ENCODE measurements around the gene MYZAP.
"Not testable (repeated sequence)": the region's sequence is repeated elsewhere in the genome, so short reads cannot be mapped to it uniquely, and the experiment has no call there.

MYZAP gene

DNA sequence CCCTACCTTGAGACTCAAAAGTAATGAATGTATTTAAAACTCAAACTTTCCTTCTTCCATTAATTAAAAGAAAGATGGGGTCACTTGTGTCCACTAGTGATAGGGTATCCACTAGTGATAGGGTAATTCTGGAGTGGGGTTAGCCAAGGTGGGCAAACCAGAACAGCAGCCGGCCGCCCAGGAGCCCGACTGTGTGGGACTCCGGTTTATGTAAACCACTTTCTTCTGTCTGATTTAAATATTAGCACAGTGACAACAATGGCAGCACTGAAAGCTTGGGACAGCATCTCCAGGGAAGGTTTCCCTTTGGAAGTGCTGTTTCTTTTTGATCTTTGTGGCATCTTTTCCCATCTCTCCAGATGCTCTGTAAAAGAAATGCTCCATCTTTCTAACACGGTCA lies 722 bp downstream of the MYZAP start:
- DNase-seq (ENCODE audit: extremely low read depth in 1 of 2, low read depth in 1 of 2): no peak

DNA sequence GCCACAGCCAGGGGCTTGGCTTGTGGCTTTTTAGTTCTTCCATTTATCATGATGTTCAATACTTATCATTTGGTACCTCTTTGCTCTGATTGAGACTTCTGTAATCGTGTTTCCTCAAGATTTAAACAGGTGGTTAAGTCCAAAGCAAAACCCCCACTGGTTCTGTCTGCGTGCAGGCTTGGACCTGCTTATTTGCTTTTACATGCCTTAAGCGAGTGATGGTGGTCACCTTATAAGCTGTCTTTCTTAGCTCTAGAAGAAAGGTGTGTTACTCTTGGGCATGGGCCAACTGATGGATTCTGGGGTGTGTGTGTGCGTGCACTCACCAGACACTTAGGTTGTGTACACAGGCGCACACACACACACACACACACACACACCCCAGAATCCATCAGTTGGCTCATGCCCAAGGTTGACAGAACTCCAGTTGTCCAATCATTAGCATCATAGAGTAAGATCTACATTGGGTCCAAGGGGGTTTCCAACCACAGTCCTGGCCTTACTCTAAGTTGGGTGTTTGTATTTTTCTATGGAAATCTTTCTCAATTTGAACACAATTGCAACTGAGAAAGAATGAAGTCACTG lies 1.2 kb downstream of the MYZAP start:
- DNase-seq (ENCODE audit: extremely low read depth in 1 of 2, low read depth in 1 of 2): no peak

DNA sequence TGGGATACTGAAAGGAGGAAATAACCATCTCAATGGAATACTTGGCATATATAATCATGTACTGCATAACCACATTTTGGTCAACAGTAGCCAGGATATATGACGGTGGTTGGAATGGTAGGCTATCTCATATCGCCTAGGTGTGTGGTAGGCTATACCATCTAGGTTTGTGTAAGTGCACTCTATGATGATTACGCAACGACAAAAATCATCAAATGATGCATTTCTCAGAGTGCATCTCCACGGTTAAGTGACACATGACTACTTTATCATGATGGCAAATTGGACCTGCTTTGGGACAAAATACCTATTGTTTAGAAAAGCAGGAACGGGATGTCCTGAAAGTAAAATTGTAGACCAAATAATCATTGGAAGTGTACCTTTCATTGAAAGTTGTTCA lies 2.8 kb downstream of the MYZAP start:
- no peak for DNase-seq (ENCODE audit: extremely low read depth in 1 of 2, low read depth in 1 of 2)

DNA sequence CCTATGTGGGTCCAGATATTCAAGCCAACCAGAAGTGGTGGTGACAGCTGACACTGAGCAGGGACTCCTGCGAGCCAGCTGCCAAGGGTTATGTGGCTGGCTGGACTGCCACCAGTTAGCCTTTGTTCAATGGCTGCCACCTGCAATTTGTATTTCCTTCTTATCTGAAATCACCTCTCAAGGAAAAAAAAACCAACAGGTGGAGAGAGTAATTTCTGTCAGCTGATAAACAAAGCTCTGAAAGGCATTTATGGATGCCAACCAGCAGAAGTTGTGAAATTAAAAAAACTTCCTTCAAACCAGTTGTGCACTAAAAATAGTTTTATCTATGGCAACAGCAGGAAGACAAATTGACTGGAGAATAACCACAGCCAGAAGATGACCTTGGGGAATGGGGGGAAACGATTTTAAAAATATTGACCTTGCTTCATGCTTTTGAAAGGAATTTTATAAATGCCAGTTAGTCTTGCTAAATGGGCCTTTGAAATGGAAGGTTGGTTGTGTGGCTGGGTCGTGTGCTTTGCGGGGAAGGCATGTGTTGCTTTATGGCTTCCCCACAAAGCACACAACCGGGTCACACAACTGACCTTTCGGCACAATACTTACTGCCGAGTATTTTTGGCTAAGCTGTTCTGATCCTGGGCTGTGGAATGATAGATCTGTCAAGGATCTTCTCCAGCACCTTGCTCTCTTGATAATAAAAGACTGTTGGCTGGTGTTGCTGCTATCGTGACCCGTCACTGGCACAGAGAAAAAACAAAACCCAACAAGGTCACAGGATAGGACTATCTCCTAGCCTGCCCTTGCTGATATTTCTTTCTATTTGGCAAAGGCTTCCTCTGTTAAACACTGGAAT lies 3.5 kb downstream of the MYZAP start:
- DNase-seq (ENCODE audit: extremely low read depth in 1 of 2, low read depth in 1 of 2): no peak

DNA sequence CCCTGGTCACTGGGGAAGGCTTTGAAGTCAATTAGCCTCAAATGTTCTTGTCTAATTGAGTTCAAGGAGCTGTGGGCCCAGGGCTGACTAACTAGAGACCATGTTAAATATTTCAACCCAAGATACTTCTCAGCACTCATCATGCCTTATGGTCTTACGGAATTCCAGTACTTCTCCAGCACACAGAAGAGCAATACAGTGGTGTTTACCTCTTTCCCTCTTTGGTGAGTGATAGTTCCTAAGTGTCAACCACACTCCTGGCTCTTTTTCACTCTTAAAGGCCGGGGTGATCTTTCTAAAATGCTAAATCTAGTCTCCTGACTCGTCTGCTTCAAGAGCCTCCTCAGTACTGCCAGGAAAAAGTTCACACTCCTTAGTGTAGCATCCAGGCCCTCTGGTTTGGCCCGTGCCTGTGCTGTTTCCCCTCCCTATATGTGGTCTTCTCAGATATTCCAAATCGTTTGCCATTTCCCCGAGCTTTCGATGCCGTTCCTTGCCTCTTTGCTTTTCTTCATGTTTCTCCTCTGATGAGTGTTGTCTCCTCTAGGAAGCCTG lies 4.7 kb downstream of the MYZAP start:
- no peak for DNase-seq (ENCODE audit: extremely low read depth in 1 of 2, low read depth in 1 of 2)

DNA sequence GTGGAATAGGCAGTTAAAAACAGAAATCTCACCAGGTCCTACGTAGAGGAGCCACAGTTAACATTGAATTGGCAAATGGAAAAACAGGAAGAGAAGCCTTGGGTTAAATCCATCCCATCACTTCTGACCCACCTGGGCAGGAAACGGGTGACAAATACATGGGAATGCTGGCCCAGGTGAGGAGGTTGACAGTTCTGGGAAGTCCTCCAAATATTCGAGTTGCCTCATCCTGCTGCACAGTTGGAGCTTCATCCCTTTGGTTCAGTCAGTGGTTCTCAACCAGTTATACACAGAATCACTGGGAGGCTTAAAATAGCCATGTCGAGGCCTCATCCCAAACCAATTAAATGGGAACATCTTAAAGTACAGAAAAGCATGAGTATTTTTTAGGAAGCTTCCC lies 5.3 kb downstream of the MYZAP start:
- DNase-seq (ENCODE audit: extremely low read depth in 1 of 2, low read depth in 1 of 2): no peak

DNA sequence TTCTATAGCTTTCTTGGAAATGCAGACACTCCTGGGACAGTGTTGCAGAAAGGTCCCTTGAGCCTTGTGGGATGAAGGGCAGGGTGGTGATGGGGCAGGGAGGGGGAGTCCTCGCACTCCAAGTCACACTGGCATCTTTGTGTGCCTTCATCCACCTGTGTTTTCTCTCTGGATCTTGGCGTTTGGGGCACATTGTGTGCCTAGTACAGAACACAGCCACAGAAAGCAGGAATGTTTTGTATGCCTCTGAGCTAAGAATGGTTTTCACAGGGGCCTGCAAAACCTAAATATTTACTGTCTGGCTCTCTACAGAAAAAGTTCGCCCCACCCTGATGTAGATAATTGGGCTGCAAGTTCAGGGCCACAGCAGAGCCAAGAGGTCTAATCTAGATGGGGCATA lies 5.7 kb downstream of the MYZAP start:
- no peak for DNase-seq (ENCODE audit: extremely low read depth in 1 of 2, low read depth in 1 of 2)

DNA sequence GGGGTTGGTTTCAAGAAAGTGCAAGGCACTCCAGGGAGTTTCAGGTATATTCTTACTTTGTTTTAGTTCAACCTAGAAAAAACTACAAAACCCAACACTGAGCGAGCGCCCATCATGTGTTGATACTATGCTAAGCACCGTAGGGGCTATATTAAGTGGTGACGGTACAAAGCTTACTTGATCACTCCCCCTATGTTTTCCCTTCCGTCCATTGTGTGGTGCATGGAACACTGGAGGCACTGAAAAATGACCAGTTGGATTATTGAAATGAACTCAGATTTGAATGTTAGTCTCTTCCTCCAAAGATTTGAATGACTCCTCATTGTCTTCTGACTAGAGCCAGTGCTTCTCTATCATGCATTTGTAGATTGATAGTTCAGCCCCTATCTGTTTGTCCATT lies 6.6 kb downstream of the MYZAP start:
- DNase-seq (ENCODE audit: extremely low read depth in 1 of 2, low read depth in 1 of 2): no peak

DNA sequence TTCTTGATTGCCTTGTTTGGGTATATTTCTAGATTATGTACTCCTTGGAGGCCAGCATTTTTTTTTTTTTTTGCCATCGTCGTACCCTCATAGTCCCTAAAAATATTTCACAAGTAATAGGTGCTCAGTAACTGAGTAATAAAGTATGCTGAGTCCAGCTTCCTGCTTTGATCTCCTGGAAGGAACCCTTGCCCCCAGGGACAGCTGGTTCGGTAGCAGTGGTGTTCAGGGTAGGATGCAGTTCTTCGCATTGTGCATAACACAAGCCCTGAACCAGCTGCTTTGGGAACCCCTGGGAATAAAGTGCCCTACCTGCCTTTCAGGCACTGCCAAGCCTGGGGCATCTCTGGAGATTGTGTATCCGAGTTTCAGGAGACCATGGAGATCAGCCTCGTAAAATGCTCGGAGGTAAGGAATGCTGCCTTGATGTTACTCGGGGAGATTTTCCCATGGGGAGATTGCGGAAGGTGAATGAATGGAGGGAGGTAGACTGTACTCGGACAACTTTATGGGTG lies 7.6 kb downstream of the MYZAP start:
- DNase-seq (ENCODE audit: extremely low read depth in 1 of 2, low read depth in 1 of 2): no peak

DNA sequence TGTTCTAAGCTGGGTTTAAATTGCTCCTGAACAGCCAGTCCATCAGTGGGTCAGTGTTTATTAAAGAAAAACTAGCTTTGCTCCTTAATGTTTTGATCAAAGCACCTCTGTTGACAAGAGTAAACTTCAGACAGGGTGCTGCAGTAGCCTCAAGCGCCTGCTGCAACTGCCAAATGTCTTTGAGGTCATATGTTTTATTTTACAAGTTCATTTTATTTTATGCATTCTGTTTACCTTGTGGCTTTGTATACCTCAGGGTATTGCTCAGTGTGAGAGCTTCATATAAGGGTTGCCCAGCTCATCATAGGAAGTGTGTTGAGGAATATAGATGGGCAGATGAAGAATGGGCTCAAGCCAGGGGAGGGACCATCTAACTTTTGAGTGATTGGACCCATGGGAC lies 8.5 kb downstream of the MYZAP start:
- no peak for DNase-seq (ENCODE audit: extremely low read depth in 1 of 2, low read depth in 1 of 2)

DNA sequence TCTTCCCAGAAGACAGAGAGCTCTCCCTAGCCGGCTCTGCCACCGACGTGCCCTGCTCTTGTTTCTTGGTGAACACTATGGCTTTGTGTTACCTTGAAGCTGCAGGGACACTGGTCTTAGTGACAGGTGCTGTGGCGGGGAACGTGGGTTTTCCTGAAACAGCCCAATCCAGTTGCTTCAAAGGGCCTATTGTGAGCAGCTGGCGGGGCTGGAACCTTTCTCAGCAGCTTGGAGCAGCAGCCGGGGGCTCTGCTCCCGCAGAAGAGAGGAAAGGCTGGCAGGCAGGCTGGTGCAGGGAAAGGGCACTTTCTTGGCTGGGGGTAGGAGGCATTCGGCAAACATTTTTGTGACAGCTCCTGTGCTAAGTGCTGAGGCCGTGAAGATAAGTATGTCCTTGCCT lies 12.8 kb downstream of the MYZAP start:
- no peak for DNase-seq (ENCODE audit: extremely low read depth in 1 of 2, low read depth in 1 of 2)

DNA sequence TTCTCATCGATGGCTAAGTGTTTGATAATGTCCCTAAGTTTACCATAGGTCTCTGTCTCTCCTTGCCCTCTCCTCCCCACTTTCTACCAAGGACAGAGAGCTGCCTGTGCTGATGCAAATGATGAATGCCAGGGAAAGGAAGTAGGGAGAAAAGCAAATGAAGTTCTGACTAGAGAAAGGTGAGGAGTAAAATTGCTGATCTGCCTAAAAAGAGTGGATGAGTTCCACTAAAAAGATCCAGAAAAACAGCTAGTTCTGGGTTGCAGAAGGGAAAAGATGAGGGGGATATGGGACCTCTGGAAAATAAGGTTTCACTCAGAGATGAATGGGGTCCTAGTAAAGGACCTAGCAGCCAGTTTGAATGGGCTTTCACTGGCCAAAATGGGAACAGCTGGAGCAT lies 13.8 kb downstream of the MYZAP start:
- no peak for DNase-seq (ENCODE audit: extremely low read depth in 1 of 2, low read depth in 1 of 2)

DNA sequence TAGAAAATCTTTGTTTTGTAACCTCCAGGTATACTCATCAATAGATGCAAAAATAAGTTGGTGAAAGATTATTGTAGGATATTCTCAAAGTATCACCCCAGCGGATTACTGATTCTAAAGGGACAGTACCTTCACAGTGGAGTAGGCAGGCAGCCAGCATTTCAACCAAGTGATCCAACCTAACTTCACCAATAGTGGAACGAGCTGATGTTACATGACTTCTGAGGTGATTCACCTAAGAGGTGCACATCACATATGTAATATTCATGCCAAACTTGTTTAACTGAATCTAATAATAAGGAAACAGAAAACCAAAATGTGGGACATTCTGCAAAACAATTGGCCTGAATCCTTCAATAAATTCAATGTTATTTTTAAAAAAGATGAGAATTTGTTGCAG lies 14.3 kb downstream of the MYZAP start:
- DNase-seq (ENCODE audit: extremely low read depth in 1 of 2, low read depth in 1 of 2): no peak

DNA sequence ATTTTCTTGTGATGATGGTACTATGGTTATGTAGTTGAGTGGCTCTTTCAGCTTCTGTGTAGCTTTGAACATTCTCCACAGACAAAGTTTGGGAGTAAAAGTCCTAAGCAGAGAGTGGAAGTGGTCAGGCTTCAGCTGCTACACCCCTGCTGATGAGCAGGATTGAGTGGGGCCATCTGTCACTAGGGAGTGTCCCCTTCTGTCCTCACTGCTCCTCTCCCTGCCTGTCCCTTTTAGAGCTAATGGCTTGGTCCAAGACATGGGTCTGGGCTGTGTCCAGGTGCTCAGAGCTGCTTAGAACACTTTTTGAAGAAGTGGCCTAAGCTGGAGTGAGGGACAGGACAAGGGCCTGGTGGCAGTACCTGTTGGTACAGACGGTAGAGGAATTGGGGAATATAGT lies 15.1 kb downstream of the MYZAP start:
- no peak for DNase-seq (ENCODE audit: extremely low read depth in 1 of 2, low read depth in 1 of 2)

DNA sequence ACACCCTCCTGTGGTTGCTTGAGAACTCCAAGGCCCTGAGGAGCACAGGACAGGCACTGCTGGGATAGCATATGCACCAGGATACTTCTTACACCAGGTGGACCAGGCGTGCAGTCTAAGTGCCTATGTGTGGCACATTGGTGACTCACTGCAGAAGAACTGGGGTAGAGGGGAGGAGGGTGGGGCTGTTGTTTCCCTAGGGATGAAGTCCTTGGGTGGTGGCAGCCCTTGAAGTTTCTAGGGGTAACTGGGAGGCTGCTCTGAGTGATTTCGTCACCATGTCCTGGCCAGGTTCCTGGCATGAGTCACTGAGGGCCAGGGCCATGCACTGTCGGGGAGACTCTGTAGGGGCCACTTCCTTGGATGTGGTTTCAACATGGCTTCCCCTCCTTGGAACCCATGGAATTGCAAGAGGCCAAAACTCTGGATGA lies 15.9 kb downstream of the MYZAP start:
- DNase-seq (ENCODE audit: extremely low read depth in 1 of 2, low read depth in 1 of 2): no peak

DNA sequence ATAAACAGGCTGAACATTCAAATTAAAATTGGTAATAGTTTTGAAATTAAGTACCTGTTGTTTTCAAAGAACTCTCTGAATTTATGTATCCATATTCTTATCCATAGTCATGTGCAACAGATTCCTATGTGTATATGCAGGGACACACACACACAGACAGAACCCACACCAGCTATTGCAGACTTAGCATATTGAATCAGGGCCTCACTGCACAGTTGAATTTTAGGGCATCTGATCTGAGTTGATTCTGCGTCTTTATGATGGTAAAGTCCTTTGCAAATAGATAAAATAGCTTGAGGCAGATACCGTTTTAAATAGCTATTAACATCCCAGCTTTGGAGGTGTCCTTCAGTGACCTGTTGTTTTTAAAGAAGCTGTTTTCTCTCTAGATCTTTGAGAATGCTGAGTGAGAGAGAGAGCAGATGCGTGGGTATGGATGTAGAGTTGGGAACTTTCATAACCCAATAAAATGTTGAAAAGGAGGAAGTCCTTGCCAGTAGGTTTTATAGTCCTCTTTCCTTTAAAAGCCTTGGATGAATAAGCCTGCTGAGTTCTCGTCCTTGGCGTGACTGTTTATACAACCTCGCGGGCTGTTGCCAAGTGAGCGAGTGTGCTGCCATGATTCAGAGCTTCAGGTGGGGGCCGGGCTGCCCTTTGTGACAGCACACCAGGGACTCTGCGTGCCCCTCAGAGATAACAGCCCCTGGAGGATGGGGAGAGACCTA lies 18.3 kb downstream of the MYZAP start:
- DNase-seq (ENCODE audit: extremely low read depth in 1 of 2, low read depth in 1 of 2): no peak

DNA sequence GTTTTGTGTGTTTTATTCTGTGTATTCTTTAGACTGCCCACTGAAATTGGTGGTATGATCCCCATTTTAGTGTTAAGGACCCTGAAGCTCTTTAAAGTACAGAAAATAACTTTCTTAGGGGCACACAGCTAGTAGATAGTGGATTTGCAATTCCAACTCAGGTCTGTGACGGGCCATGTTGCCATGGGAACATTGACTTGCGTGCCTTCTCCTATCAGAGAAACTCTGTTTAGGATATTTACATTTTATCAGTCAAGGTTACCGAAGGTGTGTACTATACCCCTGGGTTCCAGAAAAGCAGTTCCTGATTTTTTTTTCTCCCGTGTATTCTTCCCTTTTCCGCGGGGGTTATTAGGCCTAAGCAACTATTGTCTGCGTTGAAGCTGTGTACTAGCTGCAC lies 19.4 kb downstream of the MYZAP start:
- no peak for DNase-seq (ENCODE audit: extremely low read depth in 1 of 2, low read depth in 1 of 2)

DNA sequence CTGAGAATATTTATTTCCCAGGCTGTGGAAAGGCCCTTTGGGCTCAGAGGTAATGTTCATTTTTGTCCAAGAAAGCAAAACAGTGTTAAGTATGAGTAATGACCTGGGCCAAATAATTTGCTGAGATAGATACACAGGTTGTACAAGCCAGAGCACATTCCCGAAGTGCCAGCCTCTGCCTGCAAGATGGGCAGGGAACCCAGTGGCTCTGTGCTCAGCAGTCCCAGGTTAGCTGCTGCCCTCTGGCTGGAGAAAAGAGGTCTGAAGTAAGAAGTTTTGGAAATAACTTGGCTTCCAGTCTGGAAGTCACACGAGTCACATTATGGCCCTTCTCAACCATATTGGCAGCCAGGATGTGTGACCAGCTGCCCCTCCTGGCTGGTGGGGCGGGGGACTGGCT lies 20.2 kb downstream of the MYZAP start:
- DNase-seq (ENCODE audit: extremely low read depth in 1 of 2, low read depth in 1 of 2): no peak

DNA sequence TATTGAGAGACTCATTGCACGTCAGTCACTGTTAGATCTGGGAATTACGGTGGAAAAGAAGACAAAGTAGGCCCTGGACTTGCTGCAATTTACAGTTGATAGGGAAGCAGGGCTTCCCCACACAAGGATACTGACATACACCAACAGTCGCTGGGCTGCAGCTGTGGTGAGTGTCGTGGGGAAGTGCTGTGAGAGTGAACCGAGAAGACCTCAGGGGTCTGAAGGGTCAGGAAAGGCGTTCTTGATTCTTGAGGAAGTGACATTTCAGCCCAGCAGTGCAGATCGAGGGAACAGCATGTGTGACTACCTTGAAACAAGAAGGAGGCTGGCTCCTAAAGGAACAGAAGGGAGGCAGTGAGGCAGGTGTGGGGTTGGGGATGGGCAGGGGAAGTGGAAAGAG lies 22.5 kb downstream of the MYZAP start:
- DNase-seq (ENCODE audit: extremely low read depth in 1 of 2, low read depth in 1 of 2): no peak

DNA sequence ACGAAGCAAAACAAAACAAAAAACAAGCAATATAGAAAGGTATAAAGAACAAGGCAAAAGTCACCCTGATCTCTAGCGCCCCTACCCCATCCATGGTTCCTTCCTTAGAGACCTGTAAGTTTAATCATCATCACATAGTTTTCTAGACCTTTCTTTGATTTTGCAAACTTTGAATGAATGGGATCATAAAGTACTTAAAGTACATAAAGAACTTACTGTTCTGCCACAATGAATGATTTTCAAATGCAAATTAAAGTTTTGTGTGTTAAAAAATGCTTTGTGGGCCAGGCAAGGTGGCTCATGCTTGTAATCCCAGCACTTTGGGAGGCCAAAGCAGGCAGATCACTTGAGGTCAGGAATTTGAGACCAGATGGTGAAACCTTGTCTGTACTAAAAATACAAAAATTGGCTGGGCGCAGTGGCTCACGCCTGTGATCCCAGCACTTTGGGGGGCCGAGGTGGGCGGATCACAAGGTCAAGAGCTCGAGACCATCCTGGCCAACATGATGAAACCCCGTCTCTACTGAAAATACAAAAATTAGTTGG lies 24.3 kb downstream of the MYZAP start:
- DNase-seq (ENCODE audit: extremely low read depth in 1 of 2, low read depth in 1 of 2): not testable (repeated sequence)

DNA sequence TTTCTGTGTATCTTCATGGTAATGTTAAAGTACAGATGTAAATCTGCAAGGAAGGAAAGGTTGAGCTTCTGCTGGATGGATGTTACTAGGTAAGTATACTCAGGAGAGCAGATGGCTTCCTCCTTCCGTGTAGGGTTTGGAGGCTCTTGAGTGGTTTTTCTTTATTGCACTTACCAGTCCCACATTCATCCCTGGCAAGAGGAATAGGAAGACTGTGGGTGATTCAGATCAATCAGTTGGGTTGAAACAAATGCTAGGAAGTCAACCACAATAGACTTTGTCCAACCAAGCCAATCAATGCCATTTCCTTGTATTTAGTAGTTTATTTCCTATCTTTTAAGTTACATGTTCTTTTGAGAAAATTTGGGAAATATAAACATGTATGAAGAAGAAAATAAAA lies 26.6 kb downstream of the MYZAP start:
- DNase-seq (ENCODE audit: extremely low read depth in 1 of 2, low read depth in 1 of 2): no peak
